GM12875 (cell line): Measurements from ENCODE around the gene BLOC1S4.
A peak's percentile ranks its signal among the peaks of the same experiment; 100 is the strongest.

ENCODE experiments used
- H3K4me3 ChIP-seq: one replicate; pipeline ENCODE4 v1.5.1; 2011; ENCODE audit warnings: low read depth, low read length, control low read depth
- CTCF ChIP-seq: IDR thresholded peaks from 2 replicates; pipeline ENCODE4 v1.5.1; 2011; ENCODE audit warnings: low read depth, mild to moderate bottlenecking, control low read depth, inconsistent platforms, low read length, moderate library complexity, borderline replicate concordance; ENCODE audit not compliant: insufficient read depth

The BLOC1S4 gene

GRCh38 chr4:6699903-6700302 lies 16.1 kb upstream of the BLOC1S4 start:
- H3K4me3 ChIP-seq = no peak overlapping the region
- TF ChIP-seq CTCF = no peak

GRCh38 chr4:6701371-6701770 lies 14.6 kb upstream of the BLOC1S4 start:
- peak; percentile 31; the same call in 1 of the 2 replicates for TF ChIP-seq CTCF
- no peak overlapping the region for H3K4me3 ChIP-seq

GRCh38 chr4:6702761-6703160 lies 13.2 kb upstream of the BLOC1S4 start:
- TF ChIP-seq CTCF = no peak
- H3K4me3 ChIP-seq = no peak overlapping the region

GRCh38 chr4:6703786-6704185 lies 12.2 kb upstream of the BLOC1S4 start:
- no peak for TF ChIP-seq CTCF
- H3K4me3 ChIP-seq = no peak overlapping the region

- no peak for TF ChIP-seq CTCF
- no peak overlapping the region for H3K4me3 ChIP-seq
Measured at GRCh38 chr4:6705646-6706045, 10.3 kb upstream of the BLOC1S4 start.

- no peak overlapping the region for H3K4me3 ChIP-seq
- TF ChIP-seq CTCF = no peak
Measured at GRCh38 chr4:6706173-6706572, 9.8 kb upstream of the BLOC1S4 start.

- peak within 1 kb of the TSS; percentile 62 for H3K4me3 ChIP-seq
- no peak for TF ChIP-seq CTCF
Measured at GRCh38 chr4:6709230-6710114, 6.5 kb upstream of the BLOC1S4 start, which contains the start of gene MRFAP1L1. MRFAP1L1 (minus strand) TSS chr4:6709865; CDS start chr4:6709629, 236 bp downstream.
